Fibroblast of the aortic adventitia (primary cell): Measurements from ENCODE around the gene GPC5. TPM values are rescaled to one million over a fixed set of nuclear protein-coding genes. Genes with fewer than 3 reads are reported as not detected.

Experiments used
- DNase-seq: peaks from one replicate; pipeline ENCODE4 v3.0.0-alpha.2; 2010; ENCODE audit warnings: low read depth
- H3K4me3 ChIP-seq: 2 replicates; pipeline ENCODE4 v1.5.1; 2011; ENCODE audit warnings: low read depth, mild to moderate bottlenecking, control low read depth, low read length, moderate library complexity
- total RNA-seq: library from RNA; depleted of rRNA; stranded (reverse); fragments of >200 nt; gene quantifications from 2 replicates; pipeline ENCODE4 v1.2.3, GENCODE V29; 2012; ENCODE audit warnings: low replicate concordance
- TF ChIP-seq, protein P1 (sequence below): IDR thresholded peaks from 2 replicates; pipeline ENCODE4 v1.5.1; 2011; ENCODE audit warnings: mild to moderate bottlenecking, low read length, control low read depth, inconsistent platforms; ENCODE audit not compliant: insufficient read depth

The GPC5 gene
- total RNA-seq, 1 donor = 0.18 TPM

DNA sequence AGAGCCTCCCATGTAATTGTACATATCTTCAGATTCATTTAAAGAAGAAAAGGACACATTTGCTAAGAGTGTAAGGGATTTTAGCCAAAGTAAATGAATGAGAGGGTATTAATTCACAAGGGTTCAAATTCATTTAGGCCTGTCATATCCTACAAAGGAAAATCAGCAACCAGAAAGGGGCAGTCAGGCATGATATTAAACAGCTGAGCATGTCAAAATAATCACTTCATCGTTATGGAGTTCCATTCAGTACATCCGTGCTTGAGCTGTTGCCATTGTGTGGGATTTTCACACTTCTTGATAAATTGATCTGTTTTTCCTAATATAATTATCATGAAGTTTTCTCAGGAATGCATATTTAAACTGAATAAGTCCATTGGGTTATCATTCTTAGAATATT, 567.1 kb downstream of the GPC5 start:
- TF ChIP-seq, protein P1, sequence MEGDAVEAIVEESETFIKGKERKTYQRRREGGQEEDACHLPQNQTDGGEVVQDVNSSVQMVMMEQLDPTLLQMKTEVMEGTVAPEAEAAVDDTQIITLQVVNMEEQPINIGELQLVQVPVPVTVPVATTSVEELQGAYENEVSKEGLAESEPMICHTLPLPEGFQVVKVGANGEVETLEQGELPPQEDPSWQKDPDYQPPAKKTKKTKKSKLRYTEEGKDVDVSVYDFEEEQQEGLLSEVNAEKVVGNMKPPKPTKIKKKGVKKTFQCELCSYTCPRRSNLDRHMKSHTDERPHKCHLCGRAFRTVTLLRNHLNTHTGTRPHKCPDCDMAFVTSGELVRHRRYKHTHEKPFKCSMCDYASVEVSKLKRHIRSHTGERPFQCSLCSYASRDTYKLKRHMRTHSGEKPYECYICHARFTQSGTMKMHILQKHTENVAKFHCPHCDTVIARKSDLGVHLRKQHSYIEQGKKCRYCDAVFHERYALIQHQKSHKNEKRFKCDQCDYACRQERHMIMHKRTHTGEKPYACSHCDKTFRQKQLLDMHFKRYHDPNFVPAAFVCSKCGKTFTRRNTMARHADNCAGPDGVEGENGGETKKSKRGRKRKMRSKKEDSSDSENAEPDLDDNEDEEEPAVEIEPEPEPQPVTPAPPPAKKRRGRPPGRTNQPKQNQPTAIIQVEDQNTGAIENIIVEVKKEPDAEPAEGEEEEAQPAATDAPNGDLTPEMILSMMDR = no peak
- DNase-seq = no peak
- no peak overlapping the region for H3K4me3 ChIP-seq

DNA sequence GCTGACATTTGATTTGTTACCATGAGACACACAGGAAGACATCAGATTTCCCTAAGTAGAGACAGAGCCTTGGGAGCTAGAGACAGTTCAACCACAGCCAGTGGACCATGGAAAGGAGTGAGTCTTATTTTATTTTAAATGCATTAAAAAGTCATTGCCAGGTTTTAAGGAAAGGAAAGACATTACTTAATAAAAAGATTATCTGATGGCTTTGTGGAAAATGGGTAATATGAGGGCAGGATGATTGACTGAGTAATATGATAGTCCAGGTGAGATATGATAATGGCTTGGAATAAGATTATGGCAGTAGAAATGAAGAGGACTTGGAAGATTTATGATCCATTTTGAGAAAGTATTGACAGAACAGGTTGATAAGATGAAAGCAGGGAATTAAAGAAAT, 580.1 kb downstream of the GPC5 start:
- DNase-seq = no peak
- TF ChIP-seq, protein P1 = no peak
- no peak overlapping the region for H3K4me3 ChIP-seq

DNA sequence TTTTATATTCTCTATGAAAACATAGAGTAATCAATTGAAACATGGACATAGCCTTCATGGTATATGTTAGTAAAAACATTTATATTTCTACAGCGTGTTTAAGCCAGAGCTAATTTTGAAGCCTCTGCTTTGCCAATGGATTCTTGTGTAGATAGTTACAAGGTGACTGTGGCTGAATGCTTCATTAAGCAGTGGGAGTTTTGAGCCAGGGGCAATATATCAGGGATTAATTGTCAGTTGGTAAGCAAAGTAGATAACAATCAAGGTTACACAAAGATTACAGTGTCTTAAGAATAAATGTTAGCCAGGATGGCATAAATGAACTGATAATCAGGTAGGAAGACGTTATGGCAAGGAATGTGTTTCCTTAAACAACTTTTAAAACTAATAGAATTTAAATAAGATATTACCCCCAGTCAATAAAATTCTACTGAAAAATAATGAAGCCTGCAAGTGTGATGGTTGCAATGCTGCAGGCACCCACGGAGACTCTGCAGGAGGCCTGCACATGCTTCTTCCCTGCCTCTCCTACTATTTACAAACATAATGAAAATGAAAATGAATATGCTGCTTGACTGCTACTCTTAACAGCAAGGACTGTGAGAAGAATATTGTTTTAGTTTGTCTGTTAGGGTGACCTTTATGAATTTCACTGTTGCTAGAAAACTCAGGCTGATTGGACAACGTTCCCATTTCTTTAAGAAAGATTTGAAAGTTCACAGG, 588.5 kb downstream of the GPC5 start:
- H3K4me3 ChIP-seq = no peak overlapping the region
- DNase-seq = no peak

DNA sequence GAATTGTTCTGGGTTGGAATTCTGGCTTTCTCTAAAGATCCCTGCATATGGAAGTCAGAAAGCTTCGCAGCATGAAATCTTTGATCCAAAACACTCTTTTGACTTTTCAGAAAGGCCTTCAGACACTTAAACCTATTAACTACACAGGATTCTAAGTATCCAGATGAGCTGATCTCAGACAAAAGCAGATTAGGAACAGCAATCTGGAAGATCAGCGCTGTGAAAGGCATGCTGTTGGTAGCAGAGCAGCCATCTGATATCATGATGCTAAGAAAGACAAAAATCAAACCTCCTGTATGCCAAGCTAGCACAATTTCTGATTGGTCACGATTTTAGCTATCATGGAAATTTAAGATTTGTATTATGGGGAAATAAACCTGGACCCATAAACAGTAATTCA, 589.9 kb downstream of the GPC5 start:
- no peak for DNase-seq
- H3K4me3 ChIP-seq = no peak overlapping the region
- TF ChIP-seq, protein P1 = no peak

More for the DNA sequence above, 588.5 kb downstream of the GPC5 start:
- TF ChIP-seq, protein P1 = no peak

DNA sequence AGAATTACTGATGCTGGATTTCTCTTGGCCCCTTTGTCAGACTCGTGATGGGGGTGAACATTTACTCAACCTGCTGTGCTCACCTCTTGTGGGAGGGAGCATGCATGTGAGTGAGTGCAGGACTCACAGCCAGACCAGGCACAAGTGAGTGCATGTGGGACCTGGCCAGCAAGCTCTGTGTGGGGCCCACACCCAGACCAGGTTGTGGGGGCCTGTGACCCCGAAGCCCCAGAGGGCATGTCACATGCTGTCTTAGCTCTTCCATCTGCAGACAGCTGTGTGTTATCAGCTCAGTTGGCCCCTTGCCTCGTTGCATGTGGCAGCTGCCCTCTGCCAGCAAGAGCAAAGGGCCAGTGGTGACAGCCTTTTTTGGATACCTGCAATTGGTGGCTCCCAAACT, 614.4 kb downstream of the GPC5 start:
- H3K4me3 ChIP-seq = no peak overlapping the region
- DNase-seq = no peak
- TF ChIP-seq, protein P1 = no peak

DNA sequence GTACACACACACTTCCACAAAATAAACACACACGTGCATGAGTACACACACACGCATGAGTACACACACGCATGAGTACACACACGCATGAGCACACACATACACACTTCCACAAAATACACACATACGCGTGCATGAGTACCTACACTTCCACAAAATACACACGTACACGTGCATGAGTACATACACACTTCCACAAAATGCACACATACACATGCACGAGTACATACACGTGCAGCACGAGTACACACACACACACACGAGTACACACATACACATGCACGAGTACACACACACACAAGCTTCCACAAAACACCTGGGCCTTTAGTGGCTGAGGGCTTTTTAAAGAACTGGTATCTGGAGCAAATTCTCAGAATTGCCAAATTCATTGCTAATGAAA, 619.3 kb downstream of the GPC5 start:
- DNase-seq = no peak
- H3K4me3 ChIP-seq = no peak overlapping the region
- TF ChIP-seq, protein P1 = no peak

GRCh38 chr13:92028695-92029094, 630.3 kb downstream of the GPC5 start:
- DNase-seq = no peak

More at GRCh38 chr13:92028695-92029094, 630.3 kb downstream of the GPC5 start:
- TF ChIP-seq, protein P1 = no peak
- no peak overlapping the region for H3K4me3 ChIP-seq
